Glomerular visceral epithelial cell (primary cell): ENCODE measurements around the gene RPL31.
A peak's percentile ranks its signal among the peaks of the same experiment; 100 is the strongest.

ENCODE experiments used
- DNase-seq: peaks from one replicate; pipeline ENCODE4 v3.0.0-alpha.2; 2016; ENCODE audit errors: extremely low spot score

The RPL31 gene

GRCh38 chr2:100995309-100996075, 6.6 kb upstream of the RPL31 start:
- DNase-seq, result no peak

GRCh38 chr2:100997509-100998234, 4.4 kb upstream of the RPL31 start:
- no peak for DNase-seq

GRCh38 chr2:100998235-100998573, 3.9 kb upstream of the RPL31 start:
- no peak for DNase-seq

DNA sequence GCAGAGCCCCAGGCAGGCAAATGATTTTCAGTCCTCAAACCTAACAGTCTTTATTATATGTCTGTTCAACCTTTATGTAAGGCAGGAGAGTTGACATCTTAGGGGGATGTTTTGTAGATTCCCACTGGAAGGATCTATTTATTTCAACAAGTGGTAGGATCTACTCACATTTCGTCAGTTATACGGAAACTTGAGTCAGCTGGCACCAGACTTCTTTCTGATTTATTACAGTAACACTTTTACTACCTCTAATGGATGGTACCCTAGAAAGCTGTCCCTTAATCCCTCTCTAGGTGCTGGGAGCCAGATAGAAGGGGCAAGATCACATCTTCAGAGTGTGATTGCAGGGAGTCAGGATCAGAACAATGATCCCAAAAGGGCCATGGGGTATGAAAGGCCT, 2.1 kb upstream of the RPL31 start:
- no peak for DNase-seq

GRCh38 chr2:101002562-101003277, 631 bp downstream of the RPL31 start:
- no peak for DNase-seq

GRCh38 chr2:101003278-101003775, 1.2 kb downstream of the RPL31 start:
- DNase-seq, result peak; percentile 37

GRCh38 chr2:101004620-101005325, 2.7 kb downstream of the RPL31 start:
- DNase-seq, result no peak

GRCh38 chr2:101006065-101006715, 4.1 kb downstream of the RPL31 start:
- DNase-seq, result no peak

- DNase-seq, result no peak
These were observed 5.6 kb downstream of the RPL31 start for GRCh38 chr2:101007415-101008345.

- DNase-seq, result no peak
These were observed 9.1 kb downstream of the RPL31 start for GRCh38 chr2:101011152-101011551.

DNA sequence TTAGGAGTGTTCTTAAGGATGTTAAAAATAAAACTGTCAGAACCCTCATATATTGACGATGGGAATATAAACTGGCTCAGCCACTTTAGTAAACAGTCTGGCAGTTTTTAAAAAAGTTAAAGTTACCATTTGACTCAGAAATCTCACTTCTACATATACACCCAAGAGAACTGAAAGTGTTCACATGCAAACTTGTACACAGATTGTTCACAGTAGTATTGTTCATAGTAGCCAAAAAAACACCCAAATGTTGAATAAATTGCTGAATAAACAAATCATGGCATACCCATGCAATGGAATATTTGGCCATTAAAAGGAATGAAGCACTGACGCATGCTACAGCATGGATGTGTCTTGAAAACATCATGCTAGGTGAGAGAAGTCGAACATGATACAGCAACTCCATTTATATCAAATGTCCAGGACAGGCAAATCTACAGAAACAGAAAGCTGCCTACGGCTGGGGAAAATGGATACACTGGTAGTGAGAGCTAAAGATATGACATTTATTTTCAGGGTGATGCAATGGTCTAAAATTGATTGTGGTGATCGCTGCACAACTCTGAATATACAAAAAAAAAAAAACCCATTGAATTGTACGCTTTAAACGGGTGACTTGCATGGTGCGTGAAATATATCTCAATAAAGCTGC, 10.1 kb downstream of the RPL31 start:
- no peak for DNase-seq

DNA sequence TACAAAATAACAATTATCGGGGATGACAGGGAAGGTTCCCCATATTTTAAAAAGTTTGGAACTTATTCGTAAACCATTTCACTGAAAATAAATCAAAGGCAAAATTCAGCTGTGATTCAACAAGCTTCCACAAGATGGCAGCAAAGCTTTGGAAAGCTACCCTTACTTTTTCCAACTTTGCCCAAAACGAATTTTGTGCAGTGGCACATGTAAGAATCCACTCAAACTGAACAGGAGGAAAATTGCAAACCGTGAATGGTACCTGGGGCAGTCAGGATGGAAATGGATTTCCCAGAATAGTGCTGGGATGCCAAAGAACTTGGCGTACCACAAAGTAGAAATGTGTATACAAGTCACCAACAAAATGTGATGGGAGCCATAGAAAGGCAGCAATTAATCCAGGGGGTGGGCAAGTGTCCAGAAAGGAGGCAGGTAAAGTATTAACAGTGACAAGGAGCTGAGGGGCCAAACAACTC, 10.7 kb downstream of the RPL31 start:
- DNase-seq, result peak; percentile 60

DNA sequence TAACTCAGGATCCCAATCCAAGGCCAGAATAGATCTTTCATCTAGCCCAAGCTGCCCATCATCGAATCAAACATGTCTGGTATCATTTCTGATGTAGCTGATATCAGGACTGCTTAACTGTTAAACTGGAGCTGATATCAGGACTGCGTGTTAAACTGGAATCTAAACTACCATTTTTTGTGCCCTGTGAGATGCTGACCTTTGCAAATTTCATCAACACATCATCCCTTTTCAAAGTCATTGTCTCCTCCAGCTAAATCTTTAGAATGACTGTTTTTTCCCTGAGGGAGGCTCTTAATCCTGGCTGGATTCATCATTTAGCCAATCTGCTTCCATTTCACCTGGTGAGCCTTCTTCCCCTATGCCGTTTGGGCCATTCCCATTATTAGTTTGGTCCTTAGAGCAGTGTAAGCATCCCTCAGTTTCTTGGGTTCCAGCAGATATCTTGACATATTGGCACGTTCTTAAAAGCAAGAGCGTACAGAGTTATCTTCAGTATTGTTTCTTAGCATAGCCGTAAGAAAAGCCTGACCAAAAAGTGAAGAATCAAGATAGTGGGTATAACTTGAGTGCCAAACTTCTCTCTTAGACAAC, 12.3 kb downstream of the RPL31 start:
- DNase-seq, result no peak

- DNase-seq, result no peak
These were observed 15.3 kb downstream of the RPL31 start for GRCh38 chr2:101017371-101017770.

DNA sequence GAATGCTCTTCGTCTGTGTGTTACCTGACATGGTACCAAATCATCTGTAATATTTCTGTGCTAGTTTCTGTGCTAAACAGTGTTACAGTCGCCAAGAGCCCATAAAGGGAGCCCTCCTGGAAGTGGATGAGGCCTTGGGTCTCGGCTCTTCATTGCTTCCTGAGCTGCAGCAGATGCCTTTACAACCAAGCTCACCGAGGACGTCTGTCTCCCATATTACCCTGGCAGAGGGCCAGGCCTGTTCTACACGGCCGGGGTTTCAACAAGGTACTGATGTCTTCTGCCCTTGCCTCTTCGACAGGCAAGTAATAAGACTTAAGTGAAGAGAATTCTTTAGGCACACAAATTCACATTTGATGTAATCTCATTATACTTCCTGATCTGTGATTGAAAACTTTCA, 16.8 kb downstream of the RPL31 start:
- no peak for DNase-seq

- DNase-seq, result no peak
These were observed 20.1 kb downstream of the RPL31 start for GRCh38 chr2:101022221-101022620.

- DNase-seq, result no peak
These were observed 21.4 kb downstream of the RPL31 start for GRCh38 chr2:101023327-101024107.

DNA sequence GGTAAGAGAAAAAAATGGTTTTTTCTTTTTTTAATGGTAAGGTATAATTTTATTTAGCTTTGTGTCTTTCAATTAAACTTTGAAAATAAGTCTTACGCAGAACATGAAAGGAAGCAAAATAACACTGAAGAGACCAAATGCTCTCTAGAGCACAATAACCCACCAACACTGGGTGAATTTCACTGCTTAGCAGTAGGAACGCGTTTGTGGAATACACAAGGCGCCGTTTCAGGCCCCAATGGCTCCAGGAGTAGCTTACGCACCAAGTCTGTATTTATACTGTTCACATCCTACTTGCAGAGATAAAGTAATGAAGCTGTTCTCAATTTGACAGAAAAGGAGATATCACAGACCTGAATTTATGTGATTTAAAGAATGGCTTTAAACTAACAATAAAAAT, 23.5 kb downstream of the RPL31 start:
- DNase-seq, result no peak
